NOMO-1 treated with DMSO at 0.1 percent for 48 hours (cell line): ENCODE results near the gene NEK10.

ENCODE experiments used
- DNase-seq: peaks from one replicate; lab custom pipeline; 2025; ENCODE audit not compliant: unreplicated experiment; lab: John Stamatoyannopoulos, UW

Gene NEK10

DNA sequence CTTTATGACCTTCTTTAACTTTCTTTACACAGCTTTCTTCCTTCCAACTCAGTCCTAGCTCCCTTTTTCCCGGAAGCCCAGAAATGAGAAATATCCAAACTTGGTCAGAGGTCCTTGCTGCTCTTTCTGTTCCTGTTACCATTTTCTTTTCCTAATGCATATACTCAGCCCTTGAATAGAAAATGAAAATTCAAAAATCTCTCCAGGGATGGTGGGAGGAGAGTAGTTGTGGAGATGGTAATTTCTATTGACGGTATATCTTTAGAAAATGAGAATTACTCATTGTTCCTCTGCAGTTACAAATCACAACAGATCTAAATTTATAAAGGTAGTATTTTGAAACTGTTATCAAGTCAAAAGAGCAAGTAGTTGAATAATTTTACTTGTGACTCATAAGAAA, 255.1 kb downstream of the NEK10 start:
- no peak for DNase-seq

GRCh38 chr3:27110020-27110419, 259.2 kb downstream of the NEK10 start:
- DNase-seq: no peak

DNA sequence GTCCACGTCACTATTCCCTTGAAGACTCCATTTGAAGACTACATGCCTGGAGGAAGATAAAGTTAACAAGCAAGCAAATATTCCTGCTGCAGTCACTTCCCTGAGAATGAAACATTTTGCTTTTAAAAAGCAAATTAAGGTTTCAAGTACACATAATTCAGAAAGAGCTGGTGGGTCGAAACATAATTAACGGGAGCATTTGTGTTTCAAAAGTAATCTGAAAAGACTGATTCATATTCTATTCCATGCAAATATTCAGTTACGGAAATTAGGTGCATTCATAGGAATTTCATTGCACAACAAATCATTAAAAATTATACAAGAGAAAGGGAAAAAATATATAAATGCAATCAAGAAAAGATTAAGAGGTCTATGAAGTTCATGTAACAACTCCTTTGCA, 260.9 kb downstream of the NEK10 start:
- no peak for DNase-seq

DNA sequence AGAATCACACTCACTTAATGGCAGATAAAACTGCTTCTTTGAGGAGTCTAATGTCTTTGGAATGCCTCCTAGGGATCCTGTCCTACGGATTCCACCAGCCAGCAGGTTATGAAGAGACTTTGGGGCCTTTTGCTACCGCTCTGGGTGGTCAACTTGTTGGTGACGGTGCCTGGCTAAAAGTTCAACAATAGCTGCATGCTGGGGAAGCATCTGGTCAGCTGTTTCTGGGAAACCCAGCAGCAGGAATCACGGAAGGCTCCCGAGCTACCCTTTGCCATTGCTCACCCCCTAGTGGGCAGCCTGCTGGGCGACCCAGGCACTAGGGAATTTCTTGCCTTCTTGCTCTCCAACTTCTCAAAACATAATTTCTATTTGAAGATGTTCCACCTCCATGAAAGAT, 263.3 kb downstream of the NEK10 start:
- no peak for DNase-seq

GRCh38 chr3:27097182-27097581, 272.0 kb downstream of the NEK10 start:
- no peak for DNase-seq

- DNase-seq: peak; percentile 81
These were observed 273.5 kb downstream of the NEK10 start for GRCh38 chr3:27095553-27096222.

DNA sequence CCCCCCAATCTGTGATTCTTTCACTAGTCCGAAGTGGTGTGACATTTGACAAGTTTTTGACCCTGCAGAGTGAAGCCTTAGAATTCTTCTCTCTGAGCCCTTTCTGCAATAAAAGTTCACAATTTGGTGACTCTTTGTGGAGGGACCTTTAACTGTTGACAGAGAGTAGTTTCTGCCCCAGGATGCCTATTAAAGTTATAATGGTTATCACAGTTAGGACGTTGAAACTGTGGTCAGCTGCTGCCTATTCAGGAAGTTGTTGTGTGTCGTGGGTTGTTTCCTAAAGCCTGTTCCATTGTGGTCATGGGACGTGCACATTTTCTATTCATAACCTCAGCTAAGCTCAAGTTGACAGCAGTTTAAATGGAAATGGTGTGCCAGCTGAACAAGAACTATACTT, 274.5 kb downstream of the NEK10 start:
- DNase-seq: peak; percentile 93

DNA sequence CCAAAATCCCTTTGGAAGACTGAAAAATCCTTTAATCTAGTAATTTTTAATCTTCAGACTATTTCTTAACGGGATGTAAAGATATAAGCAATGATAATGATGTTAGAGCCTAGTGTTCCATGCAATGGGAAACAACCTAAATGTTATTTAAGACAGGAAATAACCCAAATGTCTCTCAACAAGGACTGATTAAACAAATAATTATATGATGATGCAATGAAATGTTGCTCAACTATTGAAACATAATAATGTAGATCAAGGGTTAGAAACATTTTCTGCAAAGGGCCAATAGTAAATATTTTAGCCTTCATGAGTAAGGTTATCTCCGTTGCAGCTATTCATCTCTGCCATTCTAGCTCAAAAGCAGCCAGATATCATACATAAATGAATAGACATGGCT, 275.4 kb downstream of the NEK10 start:
- no peak for DNase-seq

GRCh38 chr3:27090275-27091041, 278.7 kb downstream of the NEK10 start:
- no peak for DNase-seq

GRCh38 chr3:27089645-27090044, 279.5 kb downstream of the NEK10 start:
- no peak for DNase-seq

DNA sequence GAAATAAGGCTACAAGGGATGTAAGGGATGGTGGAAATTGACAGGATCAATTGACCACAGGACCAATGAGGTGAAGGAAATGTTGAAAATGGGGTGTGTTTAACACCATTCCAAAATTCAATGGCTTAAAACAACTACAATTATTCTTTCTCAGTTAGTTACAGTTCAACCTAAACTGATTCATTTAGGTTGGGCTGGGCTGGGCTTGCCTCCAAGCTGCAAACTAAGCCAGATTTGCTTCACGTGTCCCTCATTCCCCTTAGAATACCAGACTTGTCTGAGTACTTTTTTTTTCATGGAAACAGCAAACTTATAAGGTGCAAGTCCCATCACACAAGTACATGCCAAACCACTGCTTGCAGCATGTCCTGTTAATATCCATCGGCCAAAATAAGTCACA, 280.1 kb downstream of the NEK10 start:
- DNase-seq: no peak

- no peak for DNase-seq
These were observed 283.1 kb downstream of the NEK10 start for GRCh38 chr3:27085829-27086730.

GRCh38 chr3:27081992-27082607, 287.1 kb downstream of the NEK10 start:
- no peak for DNase-seq

- no peak for DNase-seq
These were observed 287.6 kb downstream of the NEK10 start for GRCh38 chr3:27081566-27081965.

DNA sequence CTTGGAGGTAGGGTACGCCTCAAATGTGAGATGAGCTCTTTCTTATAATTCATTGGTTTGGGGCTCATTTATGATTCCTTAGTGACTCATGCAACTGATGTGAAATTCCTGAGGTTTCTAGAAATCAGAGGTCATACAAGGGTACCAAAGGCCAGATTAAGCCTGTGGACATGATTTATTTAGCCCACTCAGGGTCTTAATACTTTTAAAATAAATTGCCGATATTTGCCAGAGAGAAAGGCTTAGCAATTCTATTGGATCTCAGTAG, 289.0 kb downstream of the NEK10 start:
- no peak for DNase-seq

DNA sequence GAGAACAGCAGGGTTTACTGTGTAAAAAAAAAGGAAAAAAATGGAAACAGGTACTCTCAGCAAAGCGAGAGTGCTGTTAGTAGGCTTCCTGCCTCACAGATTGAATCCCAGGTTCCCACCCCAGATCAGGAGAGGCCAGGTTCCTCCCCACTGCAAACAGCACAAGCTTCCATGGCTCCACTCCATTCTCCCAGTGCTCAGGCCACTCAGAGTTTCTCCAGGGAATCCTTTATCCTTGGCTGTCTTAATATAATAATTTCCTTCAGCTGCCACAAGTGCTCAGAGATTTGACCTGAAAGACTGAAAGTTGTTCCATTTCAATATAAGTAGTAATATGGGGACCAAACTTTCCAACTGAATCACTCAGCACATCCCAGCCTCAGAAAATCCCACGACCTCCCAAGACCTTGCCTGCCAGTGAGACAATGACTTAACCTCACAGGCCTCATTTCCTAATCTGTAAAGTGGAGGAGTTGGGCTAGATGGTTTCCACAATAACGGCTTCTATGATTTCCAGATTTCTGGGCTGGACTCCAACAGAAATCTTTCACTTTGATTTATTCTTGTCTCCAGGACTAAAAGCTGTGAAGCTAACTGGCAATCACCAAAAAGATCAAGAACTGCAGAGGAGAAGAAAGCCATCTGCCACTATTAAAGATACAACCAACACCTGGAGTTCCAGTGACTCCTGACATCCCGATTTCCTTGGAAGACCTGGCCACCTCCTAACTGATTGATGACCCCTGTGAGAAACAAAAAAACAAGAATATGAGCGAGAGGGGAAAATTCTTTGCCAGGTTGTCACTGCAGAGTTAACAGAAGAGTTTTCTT, 289.5 kb downstream of the NEK10 start:
- no peak for DNase-seq

DNA sequence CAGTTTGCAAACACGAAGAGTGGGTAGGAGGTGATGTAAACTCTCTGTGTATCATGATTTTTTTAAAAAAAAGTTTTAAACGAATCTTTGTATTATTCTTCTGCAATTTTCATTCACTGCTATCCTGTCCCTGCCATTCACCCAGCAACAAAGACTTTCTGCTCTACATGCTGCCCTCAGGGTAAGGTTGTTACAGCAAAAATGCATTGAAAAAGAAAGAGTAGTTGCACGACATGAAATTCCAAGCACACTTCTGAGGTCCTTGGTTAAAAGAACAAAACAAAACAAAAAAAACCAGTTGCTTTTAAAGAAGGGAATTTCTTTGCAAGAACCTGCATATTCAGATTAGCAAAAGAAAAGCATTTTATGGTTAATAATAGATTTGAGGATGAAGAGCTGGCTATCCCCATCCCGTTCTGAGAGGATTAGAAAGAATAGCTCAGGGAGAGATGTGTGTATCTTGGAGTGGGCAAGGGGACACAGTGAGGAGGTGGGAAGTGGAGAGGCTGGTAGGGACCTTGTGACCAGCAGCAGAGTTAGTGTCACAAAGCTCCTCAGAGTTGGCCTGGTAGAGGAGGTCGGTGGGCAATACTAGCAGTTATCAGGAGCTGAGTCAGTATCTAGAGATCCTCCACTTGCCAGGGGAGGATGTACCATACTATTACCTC, 290.8 kb downstream of the NEK10 start:
- DNase-seq: no peak

DNA sequence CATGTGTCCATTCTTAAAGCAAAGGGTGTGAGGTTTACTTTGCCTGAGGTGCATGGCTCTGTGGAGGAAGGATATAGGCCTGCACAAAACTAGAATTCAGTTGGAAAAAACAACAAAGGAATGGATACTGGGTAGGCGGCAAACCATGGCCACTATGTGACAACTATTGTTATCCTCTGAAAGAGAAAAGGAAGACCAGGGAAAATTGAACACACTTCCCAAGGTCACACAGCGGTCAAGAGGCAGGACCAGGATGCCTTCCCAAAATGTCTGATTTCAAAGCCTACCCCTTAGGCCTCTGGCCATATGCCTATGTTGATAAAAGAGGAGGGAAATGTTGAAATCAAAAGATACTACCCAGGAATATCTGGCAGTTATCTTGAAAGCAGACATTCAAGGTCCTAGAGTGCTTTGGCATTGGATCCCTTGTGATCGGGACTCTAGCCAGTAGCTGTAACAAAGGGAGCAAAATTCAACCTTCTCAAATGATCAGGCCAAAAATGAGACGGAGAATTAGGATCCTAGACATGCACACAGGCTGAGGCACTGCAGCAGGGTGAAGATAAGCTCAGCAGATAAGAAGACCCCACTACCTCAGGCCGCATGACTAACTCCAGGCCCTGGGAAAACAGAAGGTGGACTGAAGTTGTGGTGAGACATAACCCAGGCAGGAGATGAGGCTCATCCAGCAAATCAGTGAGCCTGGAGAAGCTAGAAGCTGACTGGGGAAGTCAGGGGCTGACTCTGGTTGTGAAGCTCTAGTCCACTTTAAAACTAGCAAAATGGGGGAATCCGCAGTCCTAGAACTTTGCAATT, 292.2 kb downstream of the NEK10 start:
- no peak for DNase-seq

GRCh38 chr3:27074914-27075313, 294.3 kb downstream of the NEK10 start:
- no peak for DNase-seq
